Frontal cortex (tissue), 4 donors: ENCODE results near the gene UBTF. TPM values are rescaled to one million over a fixed set of nuclear protein-coding genes. Genes with fewer than 3 reads are reported as not detected.
A peak's percentile ranks its signal among the peaks of the same experiment; 100 is the strongest.

Experiments
- DNase-seq, 2 donors: peaks; one replicate each; pipeline ENCODE4 v3.0.0; 2012; ENCODE audit warnings: low spot score in 2 of 2
- FAIRE-seq: peaks from 2 replicates; lab custom pipeline; 2012; peaks lifted over from hg19 to GRCh38; lab: Jason Lieb, UNC
- total RNA-seq: library from RNA; depleted of rRNA; stranded (reverse); fragments of >200 nt; gene quantifications from one replicate; pipeline ENCODE4 v1.2.3, GENCODE V29; 2014
- donor health status: control.
- donor health status: control.
- donor health status: control.

UBTF gene
- total RNA-seq, 1 donor from 2014 or later, result 69.3 TPM

DNA sequence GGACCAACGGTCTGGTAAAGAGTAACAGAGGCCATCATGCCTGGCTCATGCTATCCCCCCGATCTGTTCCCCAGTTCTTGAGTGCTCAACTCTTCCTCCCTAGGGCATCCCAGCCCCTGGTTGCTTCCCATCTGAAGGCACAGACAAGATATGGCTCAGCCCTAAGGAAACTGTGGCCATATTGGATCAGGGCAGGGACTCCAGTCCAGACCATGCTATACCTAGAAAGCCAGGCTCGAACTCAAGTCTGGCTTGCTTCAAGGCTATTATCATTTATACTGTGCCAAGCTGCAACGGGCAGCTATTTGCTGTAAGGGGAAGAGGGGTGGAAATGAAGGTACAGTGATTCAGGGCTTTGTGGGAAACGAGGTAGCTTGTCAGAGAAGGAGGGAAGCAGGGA is 2.8 kb downstream of the UBTF start:
- DNase-seq (no peak), FAIRE-seq (no peak)

DNA sequence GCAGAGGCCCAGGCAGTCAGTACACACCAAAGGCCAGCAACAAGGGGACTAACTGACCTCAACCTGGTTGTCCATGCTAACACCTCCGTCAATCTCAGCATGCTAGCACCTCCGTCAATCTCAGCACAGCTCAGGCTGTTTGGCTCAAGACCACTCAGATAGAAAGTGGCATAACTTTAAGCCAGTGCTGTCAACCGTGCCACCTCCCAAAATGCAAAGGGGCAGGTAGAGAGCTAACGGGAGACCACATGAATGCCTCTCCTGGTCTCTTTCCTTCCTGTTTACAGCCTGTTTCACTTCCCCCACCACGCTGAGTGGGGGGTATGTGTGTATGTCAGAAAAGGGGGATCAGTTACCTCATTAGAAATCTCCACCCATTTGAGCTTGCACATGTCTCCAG is 3.3 kb downstream of the UBTF start:
- DNase-seq, result no peak
- no peak for FAIRE-seq

- FAIRE-seq, result no peak
- no peak for DNase-seq
Measured at GRCh38 chr17:44214896-44215295, 4.6 kb downstream of the UBTF start.

- FAIRE-seq, result no peak
- DNase-seq, result no peak
Measured at GRCh38 chr17:44214230-44214494, 5.3 kb downstream of the UBTF start.

DNA sequence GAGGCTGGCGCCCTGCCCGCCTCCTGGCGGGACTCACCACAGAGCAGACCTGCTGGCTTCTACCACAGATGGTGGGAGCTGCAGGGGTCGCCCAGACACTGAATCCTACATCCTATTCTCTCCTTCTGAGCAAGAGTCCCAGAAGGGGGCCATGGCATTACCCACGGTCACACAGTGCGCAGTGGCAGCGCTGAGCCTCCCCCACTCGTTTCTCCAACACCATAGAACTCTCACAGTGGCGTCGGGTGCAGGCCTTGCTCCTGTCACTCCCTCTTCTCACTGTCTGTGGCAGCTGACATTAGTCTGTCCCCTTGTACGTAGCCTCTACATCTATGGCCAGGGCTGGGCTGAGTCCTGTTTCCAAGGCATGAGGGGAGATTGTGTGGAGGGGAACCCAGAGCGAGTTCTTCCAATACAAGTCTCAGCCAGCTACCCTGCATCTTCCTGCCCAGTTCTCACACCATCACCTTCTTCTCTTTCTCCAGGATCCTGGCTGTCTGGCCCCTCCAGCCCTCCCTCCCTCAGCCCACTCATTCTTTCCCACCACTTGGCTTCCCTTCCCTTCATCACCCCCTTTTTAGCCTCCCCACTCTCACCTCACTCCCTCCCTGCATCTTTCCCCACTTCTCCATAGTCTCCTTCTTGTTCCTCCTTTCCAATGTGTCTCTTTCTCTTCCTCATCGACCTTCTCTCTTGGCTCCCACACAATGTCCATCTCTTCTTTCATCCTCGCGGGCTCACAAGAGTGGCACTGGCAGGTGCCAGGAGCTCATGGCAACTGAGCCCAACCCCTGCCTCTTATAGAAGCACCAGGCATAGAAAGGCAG is 5.9 kb downstream of the UBTF start:
- no peak for DNase-seq
- no peak for FAIRE-seq

DNA sequence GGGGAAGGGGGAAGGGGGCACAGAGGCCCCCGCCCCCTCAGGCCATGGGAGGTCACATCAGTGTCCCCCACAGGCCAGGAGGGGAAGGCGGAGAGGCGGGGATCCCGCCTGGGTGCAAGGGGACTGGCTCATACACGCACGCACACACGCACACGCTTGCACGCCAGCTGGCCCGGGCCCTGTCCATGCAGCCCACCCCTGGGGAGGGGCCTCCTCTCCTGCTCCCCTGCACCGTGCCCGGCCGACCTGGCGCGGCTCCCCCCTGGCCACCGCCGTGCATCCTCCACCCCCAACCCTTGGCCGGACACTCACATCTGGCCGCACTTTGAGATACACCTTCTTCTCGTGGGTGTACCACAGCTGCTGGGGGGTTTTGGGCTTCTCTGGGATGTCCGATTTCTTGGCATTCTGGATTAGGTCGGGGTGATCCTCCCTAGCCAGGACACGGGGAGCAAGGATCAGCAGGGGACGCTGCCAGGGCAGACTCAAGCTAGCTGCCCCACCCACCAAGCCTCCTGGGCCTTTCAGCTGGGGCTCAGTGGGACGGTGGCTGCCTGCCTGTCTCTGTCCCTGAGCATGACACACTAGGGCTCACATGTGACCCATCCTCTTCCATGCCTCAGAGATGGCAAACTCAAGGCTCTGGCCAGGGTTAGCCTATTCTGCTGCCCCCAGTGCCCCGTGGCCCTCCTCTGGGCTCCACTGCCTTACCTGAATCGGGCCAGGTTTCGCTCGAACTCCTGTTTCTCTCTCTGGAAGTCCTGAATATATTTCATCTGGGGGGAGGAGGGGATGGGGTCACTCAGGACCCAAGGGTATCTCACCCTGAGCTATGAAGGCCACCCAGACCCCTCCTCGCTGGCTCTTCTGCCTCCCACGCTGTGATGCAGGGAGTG is 6.7 kb downstream of the UBTF start:
- DNase-seq, result no peak
- FAIRE-seq, result no peak

DNA sequence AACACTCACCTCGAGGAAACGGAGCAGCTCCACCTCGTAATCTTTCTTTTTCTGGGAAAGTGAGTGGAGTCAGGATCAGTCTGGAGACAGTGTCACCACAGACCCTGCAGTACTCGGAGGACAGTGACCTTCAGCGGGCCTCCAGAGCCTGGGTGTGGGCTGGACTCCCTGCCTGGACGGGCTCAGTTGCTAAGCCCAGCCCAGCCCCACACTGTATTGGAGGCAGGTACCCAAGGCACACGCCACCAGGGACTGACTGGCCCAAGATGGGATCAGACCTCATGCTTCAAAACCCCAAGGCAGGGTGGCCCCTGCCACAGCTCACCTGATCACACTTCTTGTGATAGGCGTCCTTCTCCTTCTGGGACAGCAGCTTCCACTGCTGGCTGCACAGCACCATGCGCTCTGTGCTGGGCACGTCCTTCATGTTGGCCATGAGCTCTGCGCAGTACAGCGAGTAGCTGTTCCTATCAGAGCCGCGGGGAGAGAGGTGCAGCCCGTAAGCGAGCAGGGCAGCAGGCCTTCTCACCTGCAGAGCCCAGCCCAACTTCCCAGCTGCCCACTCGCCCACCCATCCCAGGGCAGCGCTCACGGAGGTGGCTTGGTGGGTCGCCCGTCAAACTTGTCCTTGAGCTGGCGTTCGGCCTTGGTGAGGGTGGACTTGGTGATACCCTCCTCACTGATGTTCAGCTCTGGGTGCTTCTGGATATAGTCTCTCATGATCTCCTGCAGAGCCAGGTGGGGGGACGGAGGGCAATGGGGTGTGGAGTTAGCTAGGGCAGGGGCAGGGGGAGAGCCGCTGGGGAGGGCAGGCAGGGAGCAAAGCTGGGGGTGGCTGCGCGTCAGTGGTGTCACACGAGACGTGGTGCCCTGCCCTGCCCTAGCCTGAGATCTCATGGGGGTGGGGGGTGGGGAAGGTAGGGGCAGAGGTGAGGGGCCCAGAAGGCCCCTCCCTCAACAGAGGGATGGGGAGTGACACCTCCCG is 7.9 kb downstream of the UBTF start:
- DNase-seq, result no peak
- no peak for FAIRE-seq

DNA sequence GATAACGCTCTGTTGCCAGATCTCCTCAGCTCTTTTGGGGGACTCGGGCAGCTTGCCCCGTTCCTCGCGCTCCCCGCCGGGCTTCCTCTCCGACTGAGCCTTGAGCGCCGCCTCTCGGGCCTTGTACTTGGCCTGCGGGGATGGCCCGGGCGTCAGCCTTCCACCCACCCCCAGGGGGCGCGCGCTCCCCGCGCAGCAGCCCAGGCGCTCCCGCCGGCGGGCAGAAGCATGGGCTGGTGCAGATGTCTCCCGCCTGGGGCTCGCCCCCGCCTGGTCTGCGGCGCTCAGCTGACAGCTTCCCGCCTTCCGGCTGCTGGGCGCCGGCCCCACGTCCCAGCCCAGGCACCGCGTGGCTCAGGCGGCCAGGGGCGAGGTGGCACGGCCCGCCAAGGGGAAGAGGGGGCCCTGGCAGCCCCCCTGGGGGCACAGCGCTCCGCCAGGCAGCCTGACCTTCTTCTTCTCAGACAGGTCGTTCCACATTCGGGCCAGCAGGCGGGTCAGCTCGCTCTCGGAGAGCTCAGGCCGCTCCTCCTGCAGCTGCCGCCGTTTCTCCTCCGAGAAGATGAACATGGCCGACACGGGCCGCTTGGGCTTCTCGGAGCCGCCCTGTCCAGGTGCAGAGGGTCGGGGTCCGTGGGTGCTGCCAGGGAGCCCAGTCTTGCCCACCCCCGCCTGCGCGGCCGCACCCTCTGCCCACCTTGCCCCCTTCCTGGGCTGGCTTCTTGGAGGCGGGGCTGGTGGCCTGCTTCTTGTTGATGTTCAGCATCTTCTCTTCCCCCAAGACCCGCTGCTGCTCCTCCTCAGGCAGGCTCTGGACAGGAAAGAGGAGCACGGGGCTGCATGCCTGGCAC is 8.9 kb downstream of the UBTF start:
- FAIRE-seq, result no peak

GRCh38 chr17:44209786-44210341 is 9.6 kb downstream of the UBTF start:
- no peak for DNase-seq
- FAIRE-seq, result no peak

More for the DNA sequence above, 8.9 kb downstream of the UBTF start:
- peak; percentile 94 to 97 for DNase-seq

- DNase-seq (no peak), FAIRE-seq (no peak)
Measured at GRCh38 chr17:44207743-44208142, 11.7 kb downstream of the UBTF start.

GRCh38 chr17:44207319-44207718 is 12.2 kb downstream of the UBTF start:
- FAIRE-seq, result no peak
- no peak for DNase-seq

- FAIRE-seq (no peak), DNase-seq (no peak)
Measured at GRCh38 chr17:44206825-44207155, 12.7 kb downstream of the UBTF start.

GRCh38 chr17:44205962-44206824 is 13.3 kb downstream of the UBTF start:
- DNase-seq (no peak), FAIRE-seq (no peak)

- no peak for DNase-seq
- no peak for FAIRE-seq
Measured at GRCh38 chr17:44204441-44204882, 15.0 kb downstream of the UBTF start.

GRCh38 chr17:44203731-44204440 is 15.6 kb downstream of the UBTF start:
- FAIRE-seq, result no peak
- peak in 1 of 2 donors; percentile 57 for DNase-seq

GRCh38 chr17:44202756-44203155 is 16.7 kb downstream of the UBTF start:
- DNase-seq (no peak), FAIRE-seq (no peak)

DNA sequence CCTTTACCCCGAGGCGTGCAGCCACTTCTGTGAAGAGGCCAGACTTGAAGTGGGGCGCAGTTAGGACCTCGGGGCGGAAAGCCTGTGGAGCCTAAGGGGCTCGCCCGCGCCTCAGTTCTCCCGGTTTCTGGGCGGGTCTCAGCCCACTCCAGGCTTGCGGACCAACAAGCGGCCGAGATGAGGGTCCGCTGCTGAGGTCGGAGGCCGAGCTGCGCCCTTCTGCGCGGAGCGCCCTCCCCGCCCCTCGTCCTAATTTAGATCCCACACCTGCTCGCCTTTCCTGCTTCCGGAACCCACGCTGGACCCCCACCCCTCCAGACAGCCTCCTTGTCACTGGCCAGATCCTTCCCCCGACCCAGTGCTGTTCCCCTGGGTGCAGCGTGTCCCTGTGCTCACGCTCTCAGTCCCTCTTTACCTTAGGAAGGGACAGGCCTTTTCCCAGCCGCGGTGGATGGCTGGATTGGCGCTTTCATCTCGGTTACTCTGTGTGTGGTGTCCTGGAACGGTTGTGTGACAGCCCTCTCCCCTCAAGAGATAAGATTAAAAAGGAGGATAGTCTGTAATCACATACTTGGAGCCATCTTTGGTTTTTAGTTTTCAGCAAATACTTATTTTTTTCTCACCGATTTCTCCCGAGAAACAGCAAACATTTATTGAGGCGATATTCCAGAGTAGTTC is 18.9 kb downstream of the UBTF start:
- DNase-seq (no peak), FAIRE-seq (no peak)
